Liver (tissue), 9 donors: ENCODE results near the gene TMCO4. TPM values are rescaled to one million over a fixed set of nuclear protein-coding genes. Genes with fewer than 3 reads are reported as not detected.

Experiments
- DNase-seq: peaks from one replicate; pipeline ENCODE4 v3.0.0-alpha.2; 2017; ENCODE audit warnings: low spot score
- H3K27ac ChIP-seq, 2 donors: one replicate each; pipeline ENCODE4 v1.7.0; 2013; ENCODE audit warnings: inconsistent platforms in 2 of 2, low read length in 2 of 2, control low read depth in 1 of 2, low read depth in 1 of 2, mild to moderate bottlenecking in 1 of 2
- H3K27me3 ChIP-seq, 4 donors: one replicate each; pipeline versions ENCODE4 v1.6.1 to v1.7.0; 2013; ENCODE audit warnings: low read length in 3 of 4, inconsistent platforms in 1 of 4, mild to moderate bottlenecking in 1 of 4, moderate library complexity in 1 of 4; ENCODE audit not compliant: control insufficient read depth in 4 of 4, insufficient read depth in 4 of 4
- H3K36me3 ChIP-seq, 4 donors: one replicate each; pipeline versions ENCODE4 v1.6.1 to v1.7.0; 2013; ENCODE audit warnings: low read length in 3 of 4, mild to moderate bottlenecking in 3 of 4, low read depth in 1 of 4, moderate library complexity in 1 of 4; ENCODE audit not compliant: control insufficient read depth in 4 of 4, insufficient read depth in 3 of 4
- H3K4me1 ChIP-seq, 4 donors: one replicate each; pipeline versions ENCODE4 v1.6.1 to v1.7.0; 2013; ENCODE audit warnings: low read length in 3 of 4, mild to moderate bottlenecking in 3 of 4, moderate library complexity in 1 of 4; ENCODE audit not compliant: control insufficient read depth in 4 of 4, insufficient read depth in 4 of 4
- H3K4me3 ChIP-seq, 3 donors: one replicate each; pipeline versions ENCODE4 v1.6.1 to v1.7.0; 2013; ENCODE audit warnings: low read length in 3 of 3, control low read depth in 1 of 3, low read depth in 1 of 3, mild to moderate bottlenecking in 1 of 3
- H3K9ac ChIP-seq, 2 donors: one replicate each; pipeline ENCODE4 v1.7.0; 2013; ENCODE audit warnings: low read length in 2 of 2, mild to moderate bottlenecking in 2 of 2, moderate library complexity in 2 of 2, control low read depth in 1 of 2, low read depth in 1 of 2
- H3K9me3 ChIP-seq, 4 donors: one replicate each; pipeline versions ENCODE4 v1.6.1 to v1.7.0; 2013; ENCODE audit warnings: low read length in 3 of 4; ENCODE audit not compliant: control insufficient read depth in 4 of 4
- ATF3 ChIP-seq: IDR thresholded peaks from 2 replicates; pipeline ENCODE4 v1.6.1; 2016; ENCODE audit warnings: antibody characterized with exemption
- CTCF ChIP-seq: fragments of 150-350 bp; IDR thresholded peaks from 2 replicates; pipeline ENCODE4 v1.5.1; 2017; ENCODE audit warnings: improper control_type of control experiment, low read depth, low read length; ENCODE audit not compliant: missing input control
- EGR1 ChIP-seq, 2 donors: IDR thresholded peaks; 2 replicates each; pipeline ENCODE4 v1.6.1; 2016 to 2018; ENCODE audit warnings: antibody characterized with exemption in 2 of 2, low read depth in 2 of 2
- FOXA1 ChIP-seq: IDR thresholded peaks from 2 replicates; pipeline ENCODE4 v1.6.1; 2016; ENCODE audit warnings: antibody characterized with exemption
- FOXA2 ChIP-seq: IDR thresholded peaks from 2 replicates; pipeline ENCODE4 v1.6.1; 2016; ENCODE audit warnings: antibody characterized with exemption
- GABPA ChIP-seq, 2 donors: IDR thresholded peaks in 1 of 2; conservative IDR thresholded peaks in 1 of 2; 2 replicates each; pipeline ENCODE4 v1.6.1; 2016; ENCODE audit warnings: antibody characterized with exemption in 2 of 2, mild to moderate bottlenecking in 1 of 2, moderate library complexity in 1 of 2
- HNF4A ChIP-seq, 2 donors: conservative IDR thresholded peaks; 2 replicates each; pipeline ENCODE4 v1.6.1; 2016; ENCODE audit warnings: antibody characterized with exemption in 2 of 2, mild to moderate bottlenecking in 2 of 2
- HNF4G ChIP-seq: IDR thresholded peaks from 2 replicates; pipeline ENCODE4 v1.6.1; 2016; ENCODE audit warnings: antibody characterized with exemption
- JUND ChIP-seq, 2 donors: IDR thresholded peaks; 2 replicates each; pipeline ENCODE4 v1.6.1; 2016; ENCODE audit warnings: antibody characterized with exemption in 2 of 2
- MAX ChIP-seq: IDR thresholded peaks from 2 replicates; pipeline ENCODE4 v1.6.1; 2016; ENCODE audit warnings: antibody characterized with exemption
- NR2F2 ChIP-seq: IDR thresholded peaks from 2 replicates; pipeline ENCODE4 v1.6.1; 2016; ENCODE audit warnings: antibody characterized with exemption
- RAD21 ChIP-seq, 2 donors: IDR thresholded peaks; 2 replicates each; pipeline ENCODE4 v1.6.1; 2016; ENCODE audit warnings: antibody characterized with exemption in 2 of 2, mild to moderate bottlenecking in 2 of 2
- REST ChIP-seq: IDR thresholded peaks from 2 replicates; pipeline ENCODE4 v1.6.1; 2016; ENCODE audit warnings: antibody characterized with exemption, mild to moderate bottlenecking
- RXRA ChIP-seq, 2 donors: IDR thresholded peaks; 2 replicates each; pipeline ENCODE4 v1.6.1; 2017 to 2018; ENCODE audit warnings: antibody characterized with exemption in 2 of 2, mild to moderate bottlenecking in 1 of 2
- SP1 ChIP-seq: IDR thresholded peaks from 2 replicates; pipeline ENCODE4 v1.6.1; 2018; ENCODE audit warnings: antibody characterized with exemption, mild to moderate bottlenecking
- TAF1 ChIP-seq: conservative IDR thresholded peaks from 2 replicates; pipeline ENCODE4 v1.6.1; 2016; ENCODE audit warnings: antibody characterized with exemption, mild to moderate bottlenecking
- YY1 ChIP-seq: IDR thresholded peaks from 2 replicates; pipeline ENCODE4 v1.6.1; 2016; ENCODE audit warnings: antibody characterized with exemption, mild to moderate bottlenecking
- ZBTB33 ChIP-seq: IDR thresholded peaks from 2 replicates; pipeline ENCODE4 v1.6.1; 2016; ENCODE audit warnings: antibody characterized with exemption
- WGBS: extraction: QIAGEN DNeasy Blood & Tissue Kit; methylation state at CpG from one replicate; pipeline ENCODE4 v1.1.7; 2013; 5-methylcytosine and 5-hydroxymethylcytosine counted together
- polyA plus RNA-seq, 2 donors: library from polyadenylated mRNA; stranded (reverse) in 1 of 2; unstranded in 1 of 2; fragments of 200-250 nt in 1 of 2; fragments of >200 nt in 1 of 2; fragmentation: Nextera tagmentation in 1 of 2; extraction: Ambion mirVana in 1 of 2; gene quantifications; one replicate each; pipeline versions ENCODE4 v1.2.1 to v1.2.3, GENCODE V29; 2013 to 2015
- total RNA-seq, 2 donors: library from RNA; depleted of rRNA; stranded (reverse); fragments of >200 nt; gene quantifications; one replicate each; pipeline ENCODE4 v1.2.3, GENCODE V29; 2014
- donor health status: healthy.
- donor health status: healthy.
- donor health status: healthy.
- donor health status: healthy.
- donor health status: healthy.

Gene TMCO4
- total and polyA plus RNA-seq, 4 donors: 4.0 to 9.5 (median 6.0) TPM

GRCh38 chr1:19750882-19751276, 48.8 kb downstream of the TMCO4 start:
- no peaks in the 10 kb centered on the region for H3K27me3 ChIP-seq
- peaks cover 0 to 21% (median 8%) of the 10 kb centered on the region in 4 donors for H3K36me3 ChIP-seq
- TF ChIP-seq MAX: no peak
- no peak for TF ChIP-seq SP1
- no peak for TF ChIP-seq EGR1 (IDR thresholded peaks at IDR 0.05; ENCODE audit: low read depth in 2 of 2)
- TF ChIP-seq RAD21 (IDR thresholded peaks at IDR 0.05): no peak
- TF ChIP-seq HNF4G: no peak
- TF ChIP-seq FOXA1: no peak
- TF ChIP-seq CTCF: no peak
- TF ChIP-seq JUND (IDR thresholded peaks at IDR 0.05): no peak
- no peak for TF ChIP-seq REST
- TF ChIP-seq ZBTB33: no peak
- no peak for TF ChIP-seq GABPA (IDR thresholded peaks at IDR 0.05 in 1 of 2, conservative IDR thresholded peaks at IDR 0.05 in 1 of 2)
- TF ChIP-seq ATF3: no peak
- no peak for TF ChIP-seq TAF1
- no peak for TF ChIP-seq YY1
- no peak for TF ChIP-seq RXRA (IDR thresholded peaks at IDR 0.05)
- TF ChIP-seq FOXA2: no peak
- no peak for TF ChIP-seq HNF4A (conservative IDR thresholded peaks at IDR 0.05)
- no peak for TF ChIP-seq NR2F2
- no peak overlapping the region for H3K4me3 ChIP-seq
- WGBS: 94% methylated on average over 3 of the region's 3 CpGs
- H3K9me3 ChIP-seq: no peaks in the 10 kb centered on the region
- no peak for DNase-seq
- no peak overlapping the region for H3K27ac ChIP-seq
- H3K4me1 ChIP-seq: peaks cover 0 to 17% (median 14%) of the 10 kb centered on the region in 4 donors
- H3K9ac ChIP-seq: no peak overlapping the region
